GM21515 (cell line): ENCODE data around the gene STRA8.

ENCODE experiments used
- ATAC-seq: cut with Tn5 transposase; IDR thresholded peaks from one replicate; pipeline ENCODE4 v1.9.1; 2021; ENCODE audit not compliant: unreplicated experiment

Gene STRA8

DNA sequence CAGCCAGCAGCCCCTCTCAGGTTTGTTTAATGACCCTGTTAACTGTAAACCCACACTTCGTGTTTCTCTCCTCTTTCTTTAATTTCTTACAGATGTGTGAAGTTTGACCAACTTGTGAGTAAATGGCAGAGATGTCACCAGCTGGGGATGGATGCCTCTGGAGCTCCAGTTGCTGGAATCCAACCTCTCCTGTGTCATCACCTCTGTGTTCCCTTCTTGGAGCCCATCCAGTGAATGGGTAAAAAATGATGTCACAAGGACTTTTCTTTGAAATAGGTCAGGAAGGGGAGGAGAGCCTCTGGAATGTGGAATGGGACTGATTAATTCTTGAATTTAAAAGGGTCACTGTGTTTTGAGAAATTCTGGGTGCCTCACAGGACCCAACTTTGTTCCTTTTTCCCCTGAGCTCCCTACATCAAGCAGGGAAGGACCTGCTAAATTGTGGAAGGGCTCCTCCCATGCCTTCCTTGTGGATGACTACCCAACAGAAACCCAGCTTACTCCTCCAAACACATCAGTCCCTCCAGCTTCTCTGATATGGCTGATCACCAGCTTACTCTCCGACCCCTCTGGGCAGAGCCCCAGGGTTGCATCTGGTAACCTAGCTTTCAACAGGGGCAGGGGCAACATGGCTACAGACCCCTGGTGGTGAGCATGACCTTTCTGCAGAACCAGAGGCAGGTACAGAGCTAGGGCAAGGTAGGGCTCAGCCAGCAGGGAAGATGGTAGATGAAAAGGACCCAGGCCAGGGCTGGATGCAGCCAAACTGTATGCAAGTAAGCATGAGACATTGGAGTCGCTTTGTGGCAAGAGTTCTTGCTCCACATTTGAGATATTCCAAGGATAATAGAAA, 67.5 kb downstream of the STRA8 start:
- no peak for ATAC-seq
